GM21576 (cell line): ENCODE measurements around the gene GNGT1.
A peak's percentile ranks its signal among the peaks of the same experiment; 100 is the strongest.

Experiments used
- ATAC-seq: cut with Tn5 transposase; IDR thresholded peaks from one replicate; pipeline ENCODE4 v1.9.1; 2021; ENCODE audit warnings: mild to moderate bottlenecking, moderate library complexity; ENCODE audit not compliant: unreplicated experiment

Gene GNGT1

DNA sequence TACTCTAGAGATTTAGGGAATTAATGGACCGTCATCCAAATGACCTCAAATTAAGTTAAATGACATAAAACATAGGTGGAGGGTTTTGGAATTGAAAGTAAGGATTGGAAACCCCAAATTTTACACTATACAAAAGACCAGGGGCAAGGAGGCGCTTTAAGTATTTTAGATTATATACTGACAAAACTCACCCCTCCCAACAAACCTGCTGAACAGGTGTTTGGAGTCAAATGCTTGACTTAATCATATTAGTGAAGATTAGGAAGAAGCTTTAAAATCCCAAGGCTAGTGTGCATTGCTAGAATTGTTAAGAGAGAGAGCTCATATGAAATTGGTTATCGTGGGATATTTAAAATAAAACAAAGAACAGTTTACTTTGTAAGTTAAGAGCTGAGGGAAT, at the start of gene GNGT1:
TSS of gene GNGT1 (plus strand) at position 301 of the 400 bp plus-strand sequence. CDS start 180 bp downstream, outside the sequence.
- no peak for ATAC-seq

DNA sequence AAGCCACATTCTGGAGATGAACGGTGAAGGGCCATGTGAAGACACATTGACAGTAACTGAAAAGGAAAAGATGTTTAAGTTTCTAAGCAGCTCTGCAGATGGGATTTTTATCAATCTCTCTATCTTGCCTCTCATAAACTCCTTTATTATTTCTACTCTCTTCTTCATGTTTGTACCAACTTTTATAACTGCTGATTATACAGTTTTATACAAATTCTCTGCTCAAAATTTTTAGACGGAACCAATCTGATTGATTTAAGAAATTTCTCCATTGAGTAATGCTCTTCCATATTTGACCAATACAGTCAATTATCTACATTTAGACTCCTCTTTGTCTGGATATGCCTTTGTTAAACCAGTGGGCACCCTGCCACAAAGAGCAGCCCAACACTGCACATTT, 47.5 kb upstream of the GNGT1 start:
- no peak for ATAC-seq

DNA sequence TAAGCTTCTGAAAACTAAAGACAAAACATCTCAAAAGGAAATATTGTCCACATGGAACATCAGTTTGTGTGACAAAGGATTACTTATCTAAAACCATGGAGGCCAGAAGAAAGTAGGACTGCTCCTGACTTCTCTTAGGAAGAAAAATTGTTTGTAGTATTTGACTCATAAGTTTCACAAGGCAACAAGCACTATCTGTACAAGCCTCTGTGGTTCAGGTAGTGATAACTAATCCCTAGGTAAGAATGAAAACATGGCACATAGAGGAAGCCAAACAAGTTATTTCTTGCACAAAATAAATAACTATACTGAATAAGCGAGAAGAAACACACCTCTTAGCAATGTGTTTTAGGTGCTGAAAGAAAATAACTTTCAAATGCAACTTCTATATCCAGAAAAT, 46.1 kb upstream of the GNGT1 start:
- no peak for ATAC-seq

DNA sequence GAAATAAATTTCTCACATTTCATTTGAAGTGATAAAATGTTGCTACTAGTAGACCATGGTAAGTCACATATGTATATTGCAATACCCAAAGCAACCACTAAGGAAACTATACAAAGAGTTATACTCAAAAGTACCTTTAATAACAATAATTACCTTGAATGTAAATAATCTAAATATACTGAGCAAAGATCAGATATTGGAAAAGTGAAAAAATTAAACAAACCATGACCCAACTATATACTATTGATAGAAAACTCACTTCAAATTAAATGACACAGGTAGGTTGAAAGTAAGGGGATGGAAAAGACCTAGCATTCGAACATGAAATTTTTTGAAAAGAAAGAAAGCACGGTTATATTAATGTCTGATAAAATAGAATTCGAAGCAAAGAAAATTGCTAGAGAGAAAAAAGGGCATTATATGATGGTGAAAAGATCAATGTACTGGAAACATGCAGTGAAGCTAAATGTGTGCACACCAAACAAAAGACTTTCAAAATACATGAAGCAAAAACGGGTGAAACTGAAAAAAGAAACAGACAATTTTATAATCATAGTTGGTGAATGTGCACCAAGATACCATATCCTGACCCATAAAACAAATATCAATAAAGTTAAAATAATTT, 44.9 kb upstream of the GNGT1 start:
- ATAC-seq: no peak

DNA sequence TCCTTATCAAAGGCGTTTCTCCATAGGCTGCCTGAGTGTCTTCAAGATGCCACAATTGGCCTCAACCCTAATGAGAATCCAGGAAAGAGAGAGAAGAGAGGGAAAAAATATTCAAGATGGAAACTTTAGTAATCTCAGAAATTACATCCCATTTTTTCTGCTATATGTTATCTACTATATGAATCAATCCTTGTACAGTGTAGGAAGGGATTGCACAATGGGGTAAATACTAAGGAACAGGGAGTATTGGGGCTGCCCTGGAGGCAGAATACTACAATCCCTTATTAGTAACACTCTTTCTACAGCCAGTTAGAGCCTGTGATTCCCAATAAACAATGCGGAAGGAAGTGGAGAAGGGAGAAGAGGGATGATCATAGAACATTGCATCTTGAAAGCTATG, 43.7 kb upstream of the GNGT1 start:
- no peak for ATAC-seq

DNA sequence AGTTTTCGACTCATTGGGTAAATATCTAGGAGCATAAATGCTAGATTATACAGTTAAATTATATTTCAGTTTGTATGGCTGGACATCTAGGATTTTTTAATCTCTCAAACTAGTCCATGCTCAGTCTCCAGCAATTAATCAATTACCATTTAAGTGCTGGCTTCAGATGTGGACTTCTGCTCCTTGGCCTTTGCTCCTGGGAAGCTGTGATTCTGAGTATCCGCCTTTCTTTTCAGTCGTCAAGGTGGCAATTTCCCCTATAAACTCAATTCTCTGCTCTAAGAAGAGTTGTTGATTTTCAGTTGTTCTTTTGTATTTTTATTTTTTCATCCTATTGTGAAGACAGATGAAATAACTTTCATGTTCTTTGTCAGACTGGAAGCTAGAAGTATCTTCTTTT, 39.5 kb upstream of the GNGT1 start:
- no peak for ATAC-seq

DNA sequence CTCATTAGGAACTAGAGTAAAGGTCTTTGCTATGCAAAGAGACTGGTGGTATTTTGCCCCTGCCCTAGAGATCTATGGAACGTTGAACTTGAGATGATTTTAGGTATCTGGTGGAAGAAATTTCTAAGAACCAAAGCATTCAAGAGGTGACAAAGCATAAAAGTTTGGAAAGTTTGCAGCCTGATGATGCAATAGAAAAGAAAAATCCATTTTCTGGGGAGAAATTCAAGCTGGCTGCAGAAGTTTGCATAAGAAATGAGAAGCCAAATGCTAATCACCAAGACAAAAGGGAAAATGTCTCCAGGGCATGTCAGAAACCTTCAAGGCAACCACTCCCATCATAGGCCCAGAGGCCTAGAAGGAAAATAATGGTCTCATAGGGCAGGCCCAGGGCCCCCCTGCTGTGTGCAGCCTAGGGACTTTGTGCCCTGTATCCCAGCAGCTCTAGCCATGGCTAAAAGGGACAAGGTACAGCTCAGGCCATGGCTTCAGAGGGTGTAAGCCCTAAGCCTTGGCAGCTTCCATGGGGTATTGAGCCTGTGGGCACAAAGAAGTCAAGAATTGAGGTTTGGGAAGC, 32.3 kb upstream of the GNGT1 start:
- no peak for ATAC-seq

DNA sequence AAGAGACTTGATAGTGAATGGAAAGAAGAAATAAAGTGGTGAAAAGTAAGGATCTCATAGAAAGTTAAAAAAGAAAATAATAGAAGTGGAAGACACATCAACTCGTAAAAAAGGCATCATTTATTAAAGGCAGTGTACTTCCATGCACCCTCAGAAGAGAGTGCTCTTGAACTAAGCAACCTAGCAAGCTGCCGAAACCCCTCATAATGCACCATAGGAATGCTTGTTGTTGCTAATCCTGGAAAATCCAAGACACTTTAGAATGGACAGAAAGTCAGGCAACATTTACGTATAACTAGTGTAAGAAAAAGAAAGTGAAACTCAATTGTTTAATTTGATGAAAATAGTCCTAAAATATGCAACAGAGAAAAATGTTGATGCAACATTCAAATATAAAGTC, 28.6 kb upstream of the GNGT1 start:
- no peak for ATAC-seq

DNA sequence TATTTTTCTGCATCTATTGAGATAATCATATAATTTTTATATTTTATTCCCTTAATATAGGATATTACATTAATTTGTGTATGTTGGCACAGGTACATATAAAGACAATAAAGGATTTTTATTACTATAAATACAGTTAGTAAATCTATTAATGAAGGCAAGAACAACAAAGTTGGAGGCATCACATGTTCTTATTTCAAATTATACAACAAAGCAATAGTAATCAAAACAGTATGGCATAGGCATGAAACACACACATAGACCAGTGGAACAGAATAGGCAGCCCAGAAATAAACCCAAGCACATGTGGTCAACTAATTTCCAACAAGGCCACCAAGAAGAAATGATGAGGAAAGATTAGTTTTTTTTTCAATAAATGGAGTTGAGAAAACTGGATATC, 27.0 kb upstream of the GNGT1 start:
- ATAC-seq: no peak

DNA sequence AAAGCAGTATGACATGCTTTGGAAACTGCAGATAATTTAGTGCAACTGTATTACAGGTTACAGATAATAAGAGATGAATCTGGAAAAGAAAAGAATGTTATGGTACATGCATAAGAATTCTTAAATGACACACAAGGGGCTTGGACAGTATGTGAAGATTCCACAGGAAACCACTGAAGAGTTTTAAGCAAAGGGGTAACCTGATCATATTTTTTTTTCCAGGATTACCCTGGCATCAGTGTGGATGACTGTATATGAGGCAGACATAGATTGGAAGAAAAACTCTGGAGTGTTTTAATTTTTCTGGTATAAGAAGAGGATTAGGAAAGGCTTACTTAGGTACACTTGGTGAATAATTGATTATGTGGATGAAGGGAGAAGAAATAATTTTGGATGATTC, 23.9 kb upstream of the GNGT1 start:
- ATAC-seq: no peak

DNA sequence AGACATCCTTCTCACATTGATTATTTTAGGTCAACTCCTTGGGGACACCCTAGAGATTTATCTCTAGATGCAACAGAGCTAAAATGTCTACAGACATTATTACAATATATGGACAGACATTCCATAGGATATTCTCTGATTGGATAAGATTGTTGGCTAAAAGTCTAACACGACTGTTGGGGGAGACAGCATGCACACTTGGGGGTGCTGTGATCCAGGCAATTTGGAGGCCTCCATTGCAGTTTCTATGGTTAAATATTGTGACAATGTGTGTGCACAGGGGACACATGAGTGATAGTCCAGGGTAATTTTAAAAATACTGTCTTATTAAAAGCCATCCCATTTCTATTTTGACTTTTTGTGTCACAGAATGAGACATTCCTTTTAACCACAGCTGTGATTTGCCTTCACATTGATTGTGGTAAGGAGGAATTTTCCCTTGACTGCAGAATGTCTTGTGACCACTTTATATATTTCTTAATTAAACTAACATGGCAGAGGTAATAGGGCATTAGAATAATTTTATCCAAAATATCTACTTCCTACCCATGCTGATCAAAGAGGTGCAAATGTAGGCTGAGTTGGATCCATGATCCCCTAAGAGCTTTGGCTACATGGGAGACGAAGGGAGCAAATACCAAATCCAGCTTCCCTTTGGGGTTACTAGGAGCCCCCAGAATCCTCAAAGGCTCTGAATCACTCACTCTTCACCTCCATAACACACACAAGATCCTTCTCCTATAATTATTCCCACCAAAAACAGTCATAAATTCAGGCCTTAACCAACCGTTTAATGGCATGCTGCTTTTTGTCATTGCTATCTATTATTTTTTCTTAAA, 23.1 kb upstream of the GNGT1 start:
- no peak for ATAC-seq

DNA sequence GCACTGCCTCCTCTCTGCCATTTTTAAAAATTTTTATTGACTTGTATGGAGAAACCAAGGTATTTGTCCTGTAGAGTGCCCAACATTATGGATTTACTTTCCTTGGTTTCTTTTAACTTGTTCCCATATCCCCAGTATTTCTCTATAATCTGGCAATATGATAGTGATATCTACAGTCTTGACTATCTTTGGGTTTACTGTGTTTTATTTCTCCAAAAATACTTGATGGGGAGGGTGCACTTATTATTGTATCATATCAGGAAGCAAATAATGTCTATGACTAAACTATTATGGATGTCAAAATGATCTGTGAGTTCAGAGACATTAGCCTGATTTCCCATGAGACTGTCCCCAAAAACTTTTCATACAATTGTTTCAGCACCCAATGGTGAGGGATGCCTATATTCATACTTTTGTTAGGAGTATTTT, 22.4 kb upstream of the GNGT1 start:
- no peak for ATAC-seq

DNA sequence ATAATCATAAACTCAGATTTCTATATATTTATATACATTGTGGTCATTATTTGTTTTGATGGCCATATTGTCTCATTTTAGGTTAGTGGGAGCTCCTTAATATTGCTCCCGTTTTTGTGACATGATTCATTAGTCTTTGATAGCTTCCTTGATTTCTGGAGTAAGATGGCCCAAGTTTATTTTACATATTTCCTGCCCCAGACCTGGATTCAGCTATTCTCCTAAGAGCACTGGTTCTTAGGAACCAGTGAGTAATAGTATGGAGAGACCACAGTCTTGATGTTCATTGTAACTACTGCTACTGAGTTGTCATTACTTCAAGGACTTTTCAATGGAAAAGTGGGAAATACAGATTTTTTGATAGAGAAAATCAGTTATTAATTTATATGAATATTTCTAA, 21.8 kb upstream of the GNGT1 start:
- ATAC-seq: no peak

DNA sequence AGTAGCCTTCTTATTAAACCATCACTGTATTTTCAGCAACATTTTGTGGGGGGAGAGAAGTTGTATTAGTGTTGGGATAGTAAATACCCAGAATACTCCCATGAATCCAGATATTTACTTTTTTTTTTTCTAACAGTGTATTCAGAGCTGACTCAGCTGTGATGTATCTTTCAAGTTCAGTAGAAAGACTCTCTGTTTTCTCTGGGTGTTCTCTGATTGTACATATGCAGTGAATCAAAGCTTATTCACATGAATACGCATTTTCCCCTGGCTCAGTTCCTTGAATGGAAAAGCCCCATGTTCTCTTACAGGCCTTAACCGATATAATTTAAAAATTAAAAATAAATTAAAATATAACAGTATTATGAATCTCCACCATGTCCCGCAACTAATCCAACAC, 17.1 kb upstream of the GNGT1 start:
- ATAC-seq: no peak

DNA sequence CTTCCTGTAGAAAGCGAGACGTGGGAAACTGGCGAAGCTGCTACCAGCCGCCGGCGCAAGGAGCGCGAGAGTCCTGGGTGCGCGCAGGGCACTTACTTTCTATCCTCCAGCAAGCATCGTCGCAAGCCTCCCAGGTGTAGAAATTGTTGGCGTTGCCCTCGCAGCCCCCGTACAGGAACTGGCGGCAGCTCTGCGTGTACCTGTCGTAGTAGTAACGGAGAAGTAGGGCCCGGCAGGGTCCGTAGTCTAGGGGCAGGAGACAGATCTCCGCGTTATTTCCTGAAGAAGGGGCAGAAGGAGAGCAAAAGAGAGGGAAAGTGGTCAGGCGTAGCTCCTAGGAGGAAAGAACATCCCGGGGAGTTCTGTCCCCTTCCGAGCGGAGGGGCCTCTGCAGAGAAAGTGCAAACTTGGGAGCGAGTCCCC, 16.3 kb upstream of the GNGT1 start:
- ATAC-seq: peak; percentile 52

DNA sequence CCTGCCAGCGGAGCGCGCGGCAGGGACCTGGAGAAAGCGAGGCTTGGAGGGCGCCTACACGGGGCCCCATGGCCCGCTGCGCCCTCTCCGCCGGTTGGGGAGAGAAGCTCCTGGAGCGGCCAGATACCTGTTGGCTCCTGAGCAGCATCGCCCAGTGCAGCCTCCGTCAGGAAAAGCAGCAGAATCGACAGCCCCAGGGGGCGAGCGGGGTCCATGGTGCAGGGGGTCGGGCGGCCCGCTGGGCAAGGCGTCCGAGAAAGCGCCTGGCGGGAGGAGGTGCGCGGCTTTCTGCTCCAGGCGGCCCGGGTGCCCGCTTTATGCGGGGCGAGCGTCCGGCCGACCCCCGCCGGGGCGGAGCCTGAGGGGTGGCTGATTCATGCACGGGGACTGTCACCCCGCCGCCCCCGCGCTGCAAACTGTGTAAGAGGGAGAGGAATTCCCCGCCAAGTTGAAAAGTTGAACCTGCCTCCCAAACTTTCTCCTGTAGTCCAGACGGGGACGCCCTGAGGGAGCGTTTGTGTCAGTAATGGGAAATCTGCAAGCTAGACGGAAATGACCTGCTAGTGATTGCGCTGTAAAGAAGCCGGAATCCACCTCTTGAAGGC, 15.8 kb upstream of the GNGT1 start, which contains the start of gene TFPI2:
TSS of gene TFPI2 (minus strand) at position 290 of the 605 bp plus-strand sequence. CDS start at position 215, 75 bp downstream.
- peak; percentile 40 for ATAC-seq

DNA sequence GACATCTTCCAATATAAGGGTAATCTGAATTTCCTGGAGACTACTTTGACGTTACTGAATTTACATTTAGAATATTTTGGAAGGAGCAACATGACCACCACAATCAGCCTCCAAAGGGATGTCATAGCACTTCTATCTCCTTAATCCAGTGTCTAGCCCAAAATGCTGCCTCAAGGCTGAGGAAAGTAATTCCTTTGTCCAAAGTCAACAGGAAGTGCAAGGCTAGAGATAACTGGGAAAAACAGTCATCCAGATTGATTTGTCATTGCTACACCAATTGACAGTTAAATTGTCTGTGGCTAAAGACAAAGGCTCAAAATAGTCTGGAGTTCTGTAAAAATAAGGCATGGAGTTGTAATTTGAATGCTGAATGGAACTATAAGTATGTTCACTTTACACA, 11.9 kb upstream of the GNGT1 start:
- no peak for ATAC-seq

DNA sequence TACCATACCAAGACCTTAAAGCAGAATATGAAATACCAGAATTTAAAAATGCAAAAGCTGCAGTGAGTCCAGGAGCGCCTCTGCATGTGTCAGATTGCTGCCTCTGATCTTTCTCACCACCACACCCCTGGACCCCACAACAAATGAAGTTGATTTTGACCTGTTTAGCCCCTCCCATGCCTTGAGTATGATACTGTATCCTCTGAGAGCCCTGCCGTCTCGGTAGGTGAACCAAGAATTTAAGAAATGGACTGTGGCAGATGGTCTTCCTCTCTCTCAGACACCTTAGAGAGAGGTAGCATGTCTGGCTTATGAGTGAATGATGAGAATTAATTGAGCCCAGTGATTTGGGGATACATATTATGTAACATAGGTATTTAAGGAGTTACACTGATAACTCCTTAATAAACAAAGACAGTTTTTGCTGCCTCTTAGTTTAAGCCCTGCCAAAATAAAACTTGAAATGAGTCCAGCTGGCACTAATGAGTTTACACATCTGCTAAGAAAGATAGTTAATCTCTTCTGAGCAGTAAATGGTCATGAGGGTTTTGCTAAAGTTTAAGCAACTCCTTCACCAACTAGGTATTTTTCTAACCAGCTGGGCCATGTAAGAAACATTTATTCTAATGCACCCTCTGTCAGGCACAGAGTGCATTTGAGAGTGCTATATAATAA, 11.3 kb upstream of the GNGT1 start:
- ATAC-seq: no peak

DNA sequence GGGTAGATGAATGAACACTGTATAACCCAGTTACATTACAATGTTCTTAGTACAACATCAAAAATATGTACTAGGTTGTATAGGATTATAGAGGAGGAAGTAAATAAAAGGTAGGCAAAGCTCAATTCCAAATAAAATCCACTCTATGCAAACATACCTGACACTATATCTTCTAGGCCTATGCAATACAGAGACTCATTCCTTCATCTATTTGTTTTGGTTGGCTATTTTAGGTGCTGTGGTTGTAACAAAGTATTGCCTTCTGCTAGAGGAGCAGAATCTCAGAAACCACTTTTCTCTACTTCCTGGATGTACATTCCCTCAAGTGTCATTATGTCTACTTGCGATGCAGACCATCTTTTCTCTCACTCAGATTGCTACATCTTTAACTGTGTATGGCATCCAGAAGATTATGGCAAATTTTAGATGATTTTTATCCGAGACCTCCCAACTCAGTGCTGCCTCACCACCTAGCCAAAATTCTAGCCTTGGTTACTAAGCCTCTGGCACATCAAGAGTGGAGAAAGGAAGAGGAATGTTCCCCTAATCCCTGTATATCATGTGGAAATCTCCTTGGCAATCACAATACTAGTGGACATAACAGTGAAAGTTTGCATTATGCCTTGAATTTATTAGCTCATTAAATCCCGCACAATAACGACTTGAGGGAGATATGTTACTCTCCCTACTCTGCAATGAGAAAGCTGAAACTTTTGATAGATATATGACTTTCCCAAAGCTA, 10.3 kb upstream of the GNGT1 start:
- ATAC-seq: no peak

DNA sequence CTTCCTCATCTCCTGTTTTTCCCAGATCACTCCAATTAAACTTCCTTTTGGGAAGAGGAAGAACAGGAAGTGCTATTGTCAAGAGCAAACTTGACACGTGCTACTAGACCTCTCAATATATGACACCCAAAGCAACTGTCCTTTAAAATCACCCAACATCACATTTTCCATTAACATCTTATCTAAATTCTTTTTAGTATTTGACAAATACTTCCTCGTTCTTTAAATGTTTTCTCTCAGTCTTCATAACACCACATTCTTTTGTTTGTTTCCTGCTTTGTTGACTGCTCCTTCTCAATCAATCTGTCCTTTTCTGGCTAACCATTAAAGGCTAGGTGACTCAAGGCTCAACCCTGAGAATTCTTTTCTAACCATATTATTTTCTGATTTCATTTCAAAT, 8.7 kb upstream of the GNGT1 start:
- no peak for ATAC-seq
